Measurements from ENCODE around the gene MAPK8IP3. TPM values are rescaled to one million over a fixed set of nuclear protein-coding genes. Genes with fewer than 3 reads are reported as not detected.

The MAPK8IP3 gene
- polyA plus RNA-seq, 3 donors = 1.1 to 185 (median 2.1) TPM

GRCh38 chr16:1706386-1707192 lies 594 bp downstream of the MAPK8IP3 start:
- Histone ChIP-seq H3K79me2 (ENCODE audit: insufficient read depth, low read length) (peaks cover 54% of the 10 kb centered on the region), H4K20me1 (ENCODE audit: insufficient read depth, low read length) (peaks cover 49% of the 10 kb centered on the region), H3K36me3 (replicated peaks in 1 of 2; ENCODE audit: control insufficient read depth in 1 of 2, insufficient read depth in 2 of 2, low read length in 2 of 2) (peaks cover 0 to 38% of the 10 kb centered on the region in 2 donors), H3K4me3 (replicated peaks in 1 of 3; ENCODE audit: low read depth in 2 of 3, low read length in 3 of 3) (peak overlapping the region; percentile 94 to 97 (median 96)), H3K9me3 (replicated peaks in 1 of 2; ENCODE audit: control insufficient read depth in 1 of 2, insufficient read depth in 1 of 2, low read length in 2 of 2) (no peaks in the 10 kb centered on the region), H3K9ac (ENCODE audit: insufficient read depth, low read length, poor library complexity, severe bottlenecking) (peak overlapping the region; percentile 86), H2AFZ (ENCODE audit: insufficient read depth, low read depth, low read length, poor library complexity, severe bottlenecking) (peak overlapping the region; percentile 95), H3K4me2 (replicated peaks; ENCODE audit: extremely low read depth, low read length, poor library complexity, severe bottlenecking) (peak overlapping the region; percentile 95), H3K4me1 (ENCODE audit: control insufficient read depth in 1 of 2, insufficient read depth in 2 of 2, low read length in 2 of 2) (peaks cover 22 to 26% of the 10 kb centered on the region in 2 donors), H3K27ac (ENCODE audit: low read depth in 1 of 2, low read length in 2 of 2) (peak overlapping the region; percentile 56 to 94), H3K27me3 (ENCODE audit: control insufficient read depth in 2 of 2, insufficient read depth in 2 of 2, low read length in 2 of 2) (no peaks in the 10 kb centered on the region)
- Mint-ChIP-seq H3K4me1 (peaks cover 40% of the 10 kb centered on the region), H3K27ac (peak overlapping the region; percentile 81 to 93 (median 89)), H3K27me3 (ENCODE audit: low read depth in 3 of 3) (no peaks in the 10 kb centered on the region), H3K4me3 (peak overlapping the region; percentile 94), H3K9me3 (no peaks in the 10 kb centered on the region), H3K36me3 (peaks cover 10 to 36% of the 10 kb centered on the region in 2 donors)
- WGBS (ENCODE audit: insufficient coverage) = under 1% methylated on average over 44 of the region's 62 CpGs
- intact Hi-C loops (cut with micrococcal nuclease) = loop anchor here (1.0 to 10.0 kb wide), 5 partner anchors 68 to 327 kb away; partner anchors contain the start of genes CRAMP1 (in 1 of the 2), EME2 (in 1 of the 2), IFT140 (in 1 of the 2) and MRPS34 (in 1 of the 2)
- no peak for DNase-seq
- TF ChIP-seq, protein P1, sequence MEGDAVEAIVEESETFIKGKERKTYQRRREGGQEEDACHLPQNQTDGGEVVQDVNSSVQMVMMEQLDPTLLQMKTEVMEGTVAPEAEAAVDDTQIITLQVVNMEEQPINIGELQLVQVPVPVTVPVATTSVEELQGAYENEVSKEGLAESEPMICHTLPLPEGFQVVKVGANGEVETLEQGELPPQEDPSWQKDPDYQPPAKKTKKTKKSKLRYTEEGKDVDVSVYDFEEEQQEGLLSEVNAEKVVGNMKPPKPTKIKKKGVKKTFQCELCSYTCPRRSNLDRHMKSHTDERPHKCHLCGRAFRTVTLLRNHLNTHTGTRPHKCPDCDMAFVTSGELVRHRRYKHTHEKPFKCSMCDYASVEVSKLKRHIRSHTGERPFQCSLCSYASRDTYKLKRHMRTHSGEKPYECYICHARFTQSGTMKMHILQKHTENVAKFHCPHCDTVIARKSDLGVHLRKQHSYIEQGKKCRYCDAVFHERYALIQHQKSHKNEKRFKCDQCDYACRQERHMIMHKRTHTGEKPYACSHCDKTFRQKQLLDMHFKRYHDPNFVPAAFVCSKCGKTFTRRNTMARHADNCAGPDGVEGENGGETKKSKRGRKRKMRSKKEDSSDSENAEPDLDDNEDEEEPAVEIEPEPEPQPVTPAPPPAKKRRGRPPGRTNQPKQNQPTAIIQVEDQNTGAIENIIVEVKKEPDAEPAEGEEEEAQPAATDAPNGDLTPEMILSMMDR (IDR thresholded peaks at IDR 0.05) = no peak

DNA sequence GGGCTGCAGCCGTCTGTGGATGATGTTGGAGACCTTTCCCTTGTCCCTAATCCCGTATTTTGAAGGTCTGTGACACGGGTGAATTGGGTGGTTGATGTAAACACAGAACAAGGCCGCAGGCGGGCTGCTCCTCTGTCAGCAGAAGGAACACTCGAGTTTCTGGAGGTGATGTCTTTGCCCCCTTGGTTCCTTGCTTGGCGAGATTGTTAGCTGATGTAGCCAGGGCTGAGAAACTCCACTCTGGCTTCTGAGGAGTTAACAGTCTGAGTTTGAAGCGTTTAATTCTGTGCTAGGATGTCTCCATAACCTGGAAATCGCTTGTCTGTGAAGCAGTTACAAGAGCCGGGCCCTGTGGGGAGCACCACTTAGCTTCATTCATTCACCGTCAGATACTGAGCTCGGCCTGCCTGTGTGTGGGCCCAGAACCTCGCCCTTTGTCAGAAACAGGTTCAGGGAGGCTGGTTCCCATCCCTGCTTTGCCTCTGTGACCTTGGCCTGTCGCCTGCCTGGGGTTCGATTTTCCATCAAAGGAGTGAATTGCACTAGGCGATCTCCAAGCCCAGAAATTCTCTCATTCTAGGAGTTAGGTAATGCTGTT lies 1.3 kb downstream of the MAPK8IP3 start:
- Mint-ChIP-seq H3K27ac (peak overlapping the region; percentile 40 to 93 (median 77)), H3K4me1 (peaks cover 44% of the 10 kb centered on the region), H3K9me3 (no peaks in the 10 kb centered on the region), H3K27me3 (ENCODE audit: low read depth in 3 of 3) (no peaks in the 10 kb centered on the region), H3K4me3 (peak overlapping the region; percentile 87 to 94), H3K36me3 (peaks cover 10 to 37% of the 10 kb centered on the region in 2 donors)
- Histone ChIP-seq H2AFZ (ENCODE audit: insufficient read depth, low read depth, low read length, poor library complexity, severe bottlenecking) (peak overlapping the region; percentile 59), H3K4me1 (ENCODE audit: control insufficient read depth in 1 of 2, insufficient read depth in 2 of 2, low read length in 2 of 2) (peaks cover 23 to 28% of the 10 kb centered on the region in 2 donors), H3K4me3 (replicated peaks in 1 of 3; ENCODE audit: low read depth in 2 of 3, low read length in 3 of 3) (peak overlapping the region; percentile 94 to 97 (median 96)), H3K27me3 (ENCODE audit: control insufficient read depth in 2 of 2, insufficient read depth in 2 of 2, low read length in 2 of 2) (no peaks in the 10 kb centered on the region), H3K27ac (ENCODE audit: low read depth in 1 of 2, low read length in 2 of 2) (peak overlapping the region; percentile 31 to 94), H3K9me3 (replicated peaks in 1 of 2; ENCODE audit: control insufficient read depth in 1 of 2, insufficient read depth in 1 of 2, low read length in 2 of 2) (no peaks in the 10 kb centered on the region), H3K79me2 (ENCODE audit: insufficient read depth, low read length) (peaks cover 61% of the 10 kb centered on the region), H4K20me1 (ENCODE audit: insufficient read depth, low read length) (peaks cover 56% of the 10 kb centered on the region), H3K36me3 (replicated peaks in 1 of 2; ENCODE audit: control insufficient read depth in 1 of 2, insufficient read depth in 2 of 2, low read length in 2 of 2) (peaks cover 0 to 31% of the 10 kb centered on the region in 2 donors), H3K9ac (ENCODE audit: insufficient read depth, low read length, poor library complexity, severe bottlenecking) (peak overlapping the region; percentile 86), H3K4me2 (replicated peaks; ENCODE audit: extremely low read depth, low read length, poor library complexity, severe bottlenecking) (peak overlapping the region; percentile 95)
- 16% methylated on average over 14 of the region's 16 CpGs for WGBS (ENCODE audit: insufficient coverage)
- TF ChIP-seq, protein P1 (IDR thresholded peaks at IDR 0.05) = no peak
- DNase-seq = no peak
- intact Hi-C loops (cut with micrococcal nuclease) = loop anchor here (10.0 kb wide), 4 partner anchors 68 to 282 kb away; partner anchors contain the start of genes CRAMP1 (in 1 of the 2), EME2 (in 1 of the 2), IFT140 (in 1 of the 2) and MRPS34 (in 1 of the 2)
